Skeletal muscle satellite cell (primary cell): ENCODE data around the gene PRKACA.

Experiments
- H3K27me3 ChIP-seq: 2 replicates; pipeline ENCODE4 v1.7.0; 2013; ENCODE audit warnings: low read length; ENCODE audit not compliant: control insufficient read depth, insufficient read depth
- H3K36me3 ChIP-seq: 2 replicates; pipeline ENCODE4 v1.7.0; 2013; ENCODE audit warnings: mild to moderate bottlenecking, control low read depth, low read length; ENCODE audit not compliant: insufficient read depth
- H3K4me1 ChIP-seq: 2 replicates; pipeline ENCODE4 v1.7.0; 2013; ENCODE audit warnings: low read length; ENCODE audit not compliant: control insufficient read depth, insufficient read depth
- H3K4me2 ChIP-seq: 2 replicates; pipeline ENCODE4 v1.7.0; 2013; ENCODE audit warnings: mild to moderate bottlenecking, low read length
- H3K4me3 ChIP-seq: 2 replicates; pipeline ENCODE4 v1.7.0; 2013; ENCODE audit warnings: low read length
- H3K9ac ChIP-seq: 2 replicates; pipeline ENCODE4 v1.7.0; 2013; ENCODE audit warnings: mild to moderate bottlenecking, low read depth, low read length, moderate library complexity
- H3K9me3 ChIP-seq: replicated peaks from 2 replicates; pipeline ENCODE4 v1.7.0; 2013; ENCODE audit warnings: mild to moderate bottlenecking, control low read depth, low read length

PRKACA gene

GRCh38 chr19:14097532-14098151, 19.9 kb downstream of the PRKACA start:
- H3K4me2 ChIP-seq = no peak overlapping the region
- peaks cover 42% of the 10 kb centered on the region for H3K36me3 ChIP-seq
- no peaks in the 10 kb centered on the region for H3K27me3 ChIP-seq
- H3K9me3 ChIP-seq = peaks cover 9% of the 10 kb centered on the region
- H3K4me3 ChIP-seq = no peak overlapping the region
- H3K9ac ChIP-seq = no peak overlapping the region
- H3K4me1 ChIP-seq = no peaks in the 10 kb centered on the region

- no peak overlapping the region for H3K9ac ChIP-seq
- H3K4me3 ChIP-seq = no peak overlapping the region
- H3K4me1 ChIP-seq = peaks cover 7% of the 10 kb centered on the region
- H3K36me3 ChIP-seq = peaks cover 34% of the 10 kb centered on the region
- no peaks in the 10 kb centered on the region for H3K27me3 ChIP-seq
- no peak overlapping the region for H3K4me2 ChIP-seq
- H3K9me3 ChIP-seq = peaks cover 9% of the 10 kb centered on the region
These were observed 21.1 kb downstream of the PRKACA start for GRCh38 chr19:14096272-14096992.

GRCh38 chr19:14094854-14095253, 22.7 kb downstream of the PRKACA start:
- Histone ChIP-seq H3K27me3 (no peaks in the 10 kb centered on the region), H3K4me3 (no peak overlapping the region), H3K4me2 (no peak overlapping the region), H3K9me3 (peaks cover 9% of the 10 kb centered on the region), H3K36me3 (peaks cover 23% of the 10 kb centered on the region), H3K9ac (no peak overlapping the region), H3K4me1 (peaks cover 9% of the 10 kb centered on the region)

DNA sequence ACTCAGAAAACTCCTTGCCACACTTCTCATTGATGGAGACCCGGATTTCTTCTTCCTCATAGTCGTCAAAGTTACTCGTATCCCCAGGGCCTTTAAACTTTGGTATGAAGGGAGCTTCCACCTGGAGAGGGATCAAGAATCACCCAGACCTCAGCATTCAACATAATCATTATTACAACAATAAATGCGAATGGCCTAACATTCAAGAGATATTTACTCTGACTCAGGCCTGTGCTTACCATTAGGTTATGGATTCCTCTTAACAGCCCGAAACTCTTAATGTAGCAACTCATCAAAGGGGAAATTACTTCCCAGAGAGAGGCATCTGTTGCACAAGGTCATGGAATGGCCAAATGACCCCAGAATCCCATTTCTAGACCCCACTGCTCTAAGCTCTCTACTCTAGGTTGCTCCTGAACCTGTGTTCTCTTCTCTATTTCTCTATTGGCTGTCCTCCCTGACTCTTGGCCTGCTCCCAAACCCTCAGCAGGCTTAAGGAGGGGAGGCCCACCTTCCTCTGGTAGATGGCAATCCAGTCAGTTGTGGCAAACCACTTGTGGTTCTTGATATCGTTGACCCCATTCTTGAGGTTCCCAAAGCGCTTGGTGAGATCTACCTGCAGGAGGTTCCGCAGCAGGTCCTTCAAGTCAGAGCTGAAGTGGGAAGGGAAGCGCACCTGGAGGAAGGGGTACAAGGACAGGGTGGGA, 24.3 kb downstream of the PRKACA start:
- H3K27me3 ChIP-seq = no peaks in the 10 kb centered on the region
- H3K9me3 ChIP-seq = peaks cover 9% of the 10 kb centered on the region
- H3K4me1 ChIP-seq = peaks cover 14% of the 10 kb centered on the region
- H3K4me3 ChIP-seq = no peak overlapping the region
- H3K36me3 ChIP-seq = peaks cover 28% of the 10 kb centered on the region
- no peak overlapping the region for H3K4me2 ChIP-seq
- no peak overlapping the region for H3K9ac ChIP-seq

DNA sequence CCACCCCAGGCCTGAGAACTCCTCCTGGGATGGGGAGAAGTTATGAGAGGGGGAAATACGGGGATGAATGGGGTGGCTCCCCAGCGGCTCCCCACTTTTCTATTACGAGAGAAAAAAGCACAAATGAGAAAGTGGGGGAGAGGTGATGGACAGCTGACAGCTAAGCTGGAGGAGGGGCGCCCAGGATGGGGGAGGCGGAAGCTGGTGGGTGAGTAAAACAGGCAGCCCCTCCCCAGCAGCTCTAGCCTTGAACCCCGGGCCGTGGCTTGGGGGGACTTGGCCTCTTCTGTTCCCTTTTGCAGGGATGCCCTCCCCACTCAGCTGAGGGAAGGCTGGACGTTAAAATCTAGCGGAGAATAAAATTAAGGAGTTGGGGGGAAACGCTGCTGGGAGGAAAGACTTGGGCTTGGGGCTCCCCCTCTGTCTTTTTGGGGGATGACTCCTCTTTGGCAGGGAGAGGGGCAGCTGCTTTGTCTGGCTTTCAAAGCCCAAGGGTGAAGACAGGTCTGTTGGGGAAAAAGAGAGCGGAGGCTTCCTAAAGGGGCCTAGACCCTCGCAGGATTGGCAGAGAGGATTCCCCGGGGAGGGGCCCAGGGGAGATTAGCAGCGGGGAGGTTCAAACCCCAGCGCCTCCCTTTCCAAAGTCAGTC, 25.6 kb downstream of the PRKACA start:
- Histone ChIP-seq H3K4me3 (peak overlapping the region; percentile 95), H3K4me1 (peaks cover 14% of the 10 kb centered on the region), H3K9me3 (peaks cover 9% of the 10 kb centered on the region), H3K36me3 (peaks cover 21% of the 10 kb centered on the region), H3K4me2 (peak overlapping the region; percentile 100), H3K27me3 (no peaks in the 10 kb centered on the region), H3K9ac (peak overlapping the region; percentile 90)

DNA sequence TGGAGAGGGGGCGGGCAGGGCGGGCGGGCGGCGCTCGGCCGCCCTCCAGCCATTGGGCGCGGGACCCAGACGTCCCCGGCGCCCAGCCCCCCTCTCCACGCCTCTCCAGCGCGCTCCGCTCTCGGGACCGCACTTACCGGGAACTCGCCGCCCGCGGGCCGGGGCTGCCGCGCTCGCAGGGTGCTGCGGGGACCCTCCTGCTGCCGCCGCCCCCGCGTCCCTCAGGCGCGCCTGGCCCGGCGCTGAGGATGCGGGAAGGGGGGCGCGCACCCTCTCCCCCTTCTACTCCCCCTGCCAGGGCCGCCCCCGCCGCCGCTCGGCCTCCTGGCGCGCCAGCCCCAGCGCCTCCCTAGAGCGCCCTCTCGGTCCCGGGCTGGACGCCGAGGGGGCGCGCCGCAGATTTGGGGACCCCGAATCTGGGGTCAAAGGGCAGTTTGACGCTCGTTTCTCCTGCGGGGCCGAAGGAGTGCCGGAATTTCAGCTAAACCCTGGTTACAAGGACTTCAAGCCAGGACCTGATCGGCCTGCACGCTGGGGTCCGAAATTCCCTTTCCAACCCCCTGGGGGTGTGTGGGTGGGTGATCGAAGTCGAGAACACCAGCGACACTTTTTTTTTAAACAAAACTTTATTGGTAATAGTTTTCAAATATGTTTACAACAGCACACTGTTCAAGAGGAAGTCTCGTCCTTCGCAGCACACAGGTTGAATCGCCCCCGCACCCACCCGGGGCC, 26.3 kb downstream of the PRKACA start:
- peaks cover 9% of the 10 kb centered on the region for H3K9me3 ChIP-seq
- H3K4me1 ChIP-seq = peaks cover 14% of the 10 kb centered on the region
- peak overlapping the region; percentile 90 for H3K9ac ChIP-seq
- peaks cover 17% of the 10 kb centered on the region for H3K36me3 ChIP-seq
- peak overlapping the region; percentile 95 for H3K4me3 ChIP-seq
- H3K4me2 ChIP-seq = peak overlapping the region; percentile 100
- H3K27me3 ChIP-seq = no peaks in the 10 kb centered on the region

GRCh38 chr19:14090509-14091080, 27.0 kb downstream of the PRKACA start, which contains the start of gene SAMD1:
SAMD1 (minus strand) TSS chr19:14090751.
- Histone ChIP-seq H3K9ac (peak within 1 kb of the TSS; percentile 90), H3K27me3 (no peaks in the 10 kb centered on the region)

GRCh38 chr19:14089662-14090508, 27.7 kb downstream of the PRKACA start:
- no peaks in the 10 kb centered on the region for H3K27me3 ChIP-seq
- peak overlapping the region; percentile 87 for H3K4me2 ChIP-seq
- H3K4me1 ChIP-seq = peaks cover 14% of the 10 kb centered on the region
- H3K9me3 ChIP-seq = peaks cover 9% of the 10 kb centered on the region
- H3K9ac ChIP-seq = peak overlapping the region; percentile 50
- H3K36me3 ChIP-seq = peaks cover 17% of the 10 kb centered on the region
- H3K4me3 ChIP-seq = peak overlapping the region; percentile 72

More at GRCh38 chr19:14090509-14091080, 27.0 kb downstream of the PRKACA start, which contains the start of gene SAMD1:
- Histone ChIP-seq H3K4me1 (peaks cover 14% of the 10 kb centered on the region), H3K4me2 (peak within 1 kb of the TSS; percentile 100), H3K4me3 (peak within 1 kb of the TSS; percentile 95), H3K9me3 (peaks cover 9% of the 10 kb centered on the region), H3K36me3 (peaks cover 17% of the 10 kb centered on the region)

GRCh38 chr19:14089412-14089661, 28.2 kb downstream of the PRKACA start:
- H3K4me2 ChIP-seq = peak overlapping the region; percentile 87
- H3K4me1 ChIP-seq = peaks cover 14% of the 10 kb centered on the region
- H3K9me3 ChIP-seq = peaks cover 9% of the 10 kb centered on the region
- peaks cover 17% of the 10 kb centered on the region for H3K36me3 ChIP-seq
- H3K9ac ChIP-seq = peak overlapping the region; percentile 45
- no peaks in the 10 kb centered on the region for H3K27me3 ChIP-seq
- H3K4me3 ChIP-seq = peak overlapping the region; percentile 72
